ENCODE results near the gene AKR1C4. TPM values are rescaled to one million over a fixed set of nuclear protein-coding genes. Genes with fewer than 3 reads are reported as not detected.

The AKR1C4 gene
- total RNA-seq, 1 donor from 2014 or later: not detected

- Mint-ChIP-seq H3K36me3 (ENCODE audit: unreplicated experiment) (no peaks in the 10 kb centered on the region), H3K9me3 (ENCODE audit: unreplicated experiment) (peaks cover 11% of the 10 kb centered on the region), H3K4me1 (ENCODE audit: unreplicated experiment) (no peaks in the 10 kb centered on the region), H3K27ac (ENCODE audit: unreplicated experiment) (no peak overlapping the region), H3K4me3 (ENCODE audit: unreplicated experiment) (no peak overlapping the region), H3K27me3 (ENCODE audit: unreplicated experiment) (peaks cover 2% of the 10 kb centered on the region)
- TF ChIP-seq CTCF (IDR thresholded peaks at IDR 0.05): no peak
- no peak for DNase-seq (ENCODE audit: extremely low spot score, unreplicated experiment)
Measured at GRCh38 chr10:5266804-5267203, 70.2 kb downstream of the AKR1C4 start.

GRCh38 chr10:5268234-5268633, 71.6 kb downstream of the AKR1C4 start:
- no peak overlapping the region for H3K27ac Mint-ChIP-seq (ENCODE audit: unreplicated experiment)
- H3K4me1 Mint-ChIP-seq (ENCODE audit: unreplicated experiment): peaks cover 2% of the 10 kb centered on the region
- TF ChIP-seq CTCF (IDR thresholded peaks at IDR 0.05): no peak
- no peak for DNase-seq (ENCODE audit: extremely low spot score, unreplicated experiment)
- H3K36me3 Mint-ChIP-seq (ENCODE audit: unreplicated experiment): no peaks in the 10 kb centered on the region
- peaks cover 7% of the 10 kb centered on the region for H3K27me3 Mint-ChIP-seq (ENCODE audit: unreplicated experiment)
- peaks cover 11% of the 10 kb centered on the region for H3K9me3 Mint-ChIP-seq (ENCODE audit: unreplicated experiment)
- no peak overlapping the region for H3K4me3 Mint-ChIP-seq (ENCODE audit: unreplicated experiment)

Other genes with a start within 250 kb of the AKR1C4 start
- gene AKR1C1, start 233.4 kb upstream of the AKR1C4 start, total RNA-seq: 0.67 and 0.84 TPM in 2 replicates
- not detected in 2 replicates for gene AKR1C2, start 193.0 kb upstream of the AKR1C4 start, total RNA-seq
- gene AKR1C3, start 102.4 kb upstream of the AKR1C4 start, total RNA-seq: 0.89 TPM in 1 of 2 replicates, not detected in the other
- gene AKR1C8, start 11.7 kb upstream of the AKR1C4 start, total RNA-seq: not detected in 2 replicates
- gene UCN3, start 168.1 kb downstream of the AKR1C4 start, total RNA-seq: not detected in 2 replicates
- gene TUBAL3, start 208.0 kb downstream of the AKR1C4 start, total RNA-seq: not detected in 2 replicates
- gene NET1, start 215.7 kb downstream of the AKR1C4 start, total RNA-seq: 11.3 and 14.5 TPM in 2 replicates

Data from osteocyte (in vitro differentiated cells).